GM18873 (cell line): ENCODE data around the gene CMIP.
A peak's percentile ranks its signal among the peaks of the same experiment; 100 is the strongest.

ENCODE experiments used
- ATAC-seq: cut with Tn5 transposase; IDR thresholded peaks from one replicate; pipeline ENCODE4 v1.9.1; 2021; ENCODE audit warnings: mild to moderate bottlenecking, moderate library complexity, moderate number of reproducible peaks; ENCODE audit not compliant: unreplicated experiment, low FRiP score

Gene CMIP

DNA sequence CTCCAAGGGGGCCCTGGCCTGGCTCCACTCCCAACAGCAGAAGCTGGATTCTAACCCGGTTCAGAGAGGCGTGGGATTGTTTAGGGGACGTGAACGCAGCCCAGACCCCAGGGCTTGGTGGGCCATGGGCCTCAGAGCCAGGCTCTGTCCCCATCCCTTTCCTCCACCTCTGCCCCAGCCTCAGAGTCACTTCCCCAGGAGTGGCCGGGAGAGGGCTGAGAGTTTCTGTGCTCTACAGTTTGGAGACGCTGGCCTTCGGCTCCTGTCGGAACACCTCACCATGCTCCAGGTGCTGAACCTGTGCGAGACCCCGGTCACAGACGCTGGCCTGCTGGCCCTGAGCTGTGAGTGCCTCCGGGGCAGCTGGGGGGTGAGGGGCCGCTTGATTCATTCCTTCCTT lies 260.7 kb downstream of the CMIP start:
- ATAC-seq: no peak

DNA sequence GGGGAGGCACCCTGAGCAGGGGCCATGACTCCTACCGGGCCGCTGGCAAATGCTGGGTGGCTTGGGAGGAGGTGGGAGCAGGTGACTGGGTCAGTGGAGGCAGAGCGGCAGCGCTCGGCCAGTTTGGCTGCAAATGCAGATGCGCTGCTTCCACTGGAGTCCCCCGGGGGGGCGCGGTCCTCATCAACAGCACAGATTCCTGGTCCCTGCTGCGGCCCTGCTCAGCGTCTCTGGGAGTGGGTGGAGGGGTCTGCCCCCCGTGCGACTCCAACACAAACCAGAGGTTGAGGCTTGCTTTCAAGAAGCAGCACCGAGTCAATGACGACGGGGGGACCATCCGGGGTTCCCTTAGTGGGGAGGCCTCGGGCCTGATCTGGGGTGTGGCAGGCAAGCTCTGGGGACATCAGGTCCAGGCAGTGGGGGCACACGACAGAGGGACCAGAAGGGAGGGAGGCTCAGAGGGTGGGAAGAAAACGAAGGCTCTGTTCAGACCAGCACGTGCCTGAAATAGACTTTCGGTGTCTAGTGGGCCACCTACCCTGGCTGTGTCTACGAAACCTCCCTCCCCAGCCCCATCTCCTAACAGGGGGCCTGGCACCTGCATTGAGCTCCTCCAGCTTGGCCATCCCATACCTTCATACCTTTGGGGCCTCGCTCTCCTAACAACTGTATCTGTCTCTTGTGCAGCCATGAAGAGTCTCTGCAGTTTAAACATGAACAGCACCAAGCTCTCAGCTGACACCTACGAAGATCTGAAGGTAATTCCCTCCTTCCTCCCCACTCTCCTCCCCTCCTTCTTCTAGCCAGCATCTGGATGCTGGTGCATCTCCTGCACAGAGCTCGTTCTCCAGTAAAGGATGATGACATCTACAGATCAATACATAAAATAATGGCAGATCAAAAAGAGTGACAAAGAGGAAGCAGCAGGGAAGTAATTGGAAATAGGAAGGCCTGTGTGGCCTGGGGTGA lies 262.0 kb downstream of the CMIP start:
- no peak for ATAC-seq

- ATAC-seq: no peak
Observed at GRCh38 chr16:81707411-81708265, 263.0 kb downstream of the CMIP start.

DNA sequence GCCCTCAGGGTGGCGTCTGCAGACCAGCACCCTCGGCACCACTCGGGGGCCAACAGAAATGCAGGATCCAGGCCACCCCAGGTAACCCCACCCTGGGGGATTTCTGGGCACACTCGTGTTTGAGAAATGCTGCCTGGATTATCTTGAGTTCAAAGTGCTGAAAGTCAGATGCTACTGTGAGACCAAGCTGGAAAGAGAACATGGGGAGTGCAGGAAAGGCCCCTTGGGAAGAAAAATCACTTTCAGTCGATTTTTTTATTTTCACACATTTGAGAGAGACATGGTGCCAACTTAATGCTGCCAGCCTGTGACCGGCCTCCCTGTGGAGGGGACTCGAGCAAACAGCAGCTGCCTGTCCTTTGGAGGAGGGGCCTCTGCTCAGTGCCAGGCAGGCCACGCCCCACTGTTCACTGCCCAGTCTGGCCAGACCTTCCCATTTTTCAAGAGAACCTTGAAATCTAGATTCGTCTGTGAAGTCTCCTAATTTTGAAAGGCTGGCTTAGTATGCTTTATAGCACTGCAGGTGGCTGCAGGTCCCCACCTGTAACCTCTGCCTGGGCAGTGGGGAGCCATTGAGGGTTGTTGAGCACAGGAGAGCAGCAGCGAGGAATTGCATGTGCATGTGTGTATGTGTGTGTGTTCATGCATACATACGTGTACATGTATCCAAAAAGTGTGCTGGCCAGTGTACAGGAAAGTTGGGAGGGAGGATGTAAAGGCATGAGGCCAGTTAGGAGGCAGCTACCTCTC lies 263.8 kb downstream of the CMIP start:
- ATAC-seq: no peak

DNA sequence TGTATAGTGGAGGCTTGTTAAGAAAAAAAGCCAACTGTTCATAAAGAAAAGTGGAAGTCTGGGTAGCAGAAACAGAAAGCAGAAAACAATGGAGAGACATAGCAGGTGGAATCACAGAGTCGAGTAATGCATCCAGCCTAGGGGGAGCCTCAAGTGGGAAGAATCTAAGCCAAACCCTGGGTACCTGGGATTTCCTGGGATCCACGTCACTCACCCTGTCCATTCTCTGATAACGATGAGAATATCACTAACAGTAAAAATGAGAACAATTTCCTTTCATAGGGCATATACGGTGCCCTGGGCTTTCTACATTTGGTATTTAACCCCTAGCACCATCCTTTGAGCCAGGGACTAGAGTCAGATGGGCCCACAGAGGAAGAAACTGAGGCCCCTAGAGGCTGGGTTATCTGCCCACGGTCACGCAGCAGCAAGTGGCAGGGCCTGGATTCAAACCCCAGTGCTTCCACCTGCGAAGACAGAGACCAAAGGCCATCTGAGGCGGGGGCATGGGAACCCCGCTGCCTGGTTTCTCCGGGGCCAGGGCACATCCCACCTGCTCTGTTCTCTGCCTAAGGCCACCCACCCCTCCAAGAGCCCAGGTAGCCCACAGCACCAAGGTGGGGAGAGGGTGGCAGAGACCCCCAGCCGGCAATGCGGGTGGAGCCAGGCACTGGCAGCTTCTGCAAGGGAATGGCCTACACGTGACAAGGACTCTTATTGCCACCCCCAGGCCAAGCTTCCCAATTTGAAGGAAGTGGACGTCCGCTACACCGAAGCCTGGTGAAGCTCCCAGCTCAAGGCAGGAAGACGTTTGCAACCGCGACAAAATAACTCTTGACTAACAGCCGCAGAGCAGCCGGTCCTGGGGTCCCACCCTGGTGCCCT lies 264.6 kb downstream of the CMIP start:
- ATAC-seq: no peak

- no peak for ATAC-seq
Observed at GRCh38 chr16:81710044-81710443, 265.4 kb downstream of the CMIP start.

GRCh38 chr16:81710596-81710995 lies 266.0 kb downstream of the CMIP start:
- no peak for ATAC-seq

- no peak for ATAC-seq
Observed at GRCh38 chr16:81711657-81712319, 267.2 kb downstream of the CMIP start.

DNA sequence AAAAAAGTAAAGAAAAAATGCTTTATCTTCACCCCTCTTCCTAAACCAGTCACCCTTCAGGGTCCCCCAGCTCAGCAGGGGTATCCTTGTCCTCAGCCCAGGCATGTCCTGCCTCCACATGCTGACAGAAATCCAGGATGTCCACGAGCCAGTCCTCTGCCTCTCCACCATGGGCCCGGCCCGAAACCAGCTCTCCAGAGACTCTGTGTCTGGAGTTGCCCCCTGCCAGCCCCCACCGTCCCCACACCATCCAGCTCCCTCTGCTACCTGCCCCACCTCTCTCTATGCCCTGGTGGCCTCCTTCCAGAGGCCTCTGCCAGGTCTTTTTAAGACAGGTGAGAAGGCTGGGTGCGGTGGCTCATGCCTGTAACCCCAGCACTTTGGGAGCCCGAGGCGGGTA lies 268.1 kb downstream of the CMIP start:
- no peak for ATAC-seq

- ATAC-seq: no peak
Observed at GRCh38 chr16:81713295-81713772, 268.7 kb downstream of the CMIP start.

- ATAC-seq: no peak
Observed at GRCh38 chr16:81713796-81714195, 269.2 kb downstream of the CMIP start.

GRCh38 chr16:81714583-81714982 lies 270.0 kb downstream of the CMIP start:
- ATAC-seq: no peak

DNA sequence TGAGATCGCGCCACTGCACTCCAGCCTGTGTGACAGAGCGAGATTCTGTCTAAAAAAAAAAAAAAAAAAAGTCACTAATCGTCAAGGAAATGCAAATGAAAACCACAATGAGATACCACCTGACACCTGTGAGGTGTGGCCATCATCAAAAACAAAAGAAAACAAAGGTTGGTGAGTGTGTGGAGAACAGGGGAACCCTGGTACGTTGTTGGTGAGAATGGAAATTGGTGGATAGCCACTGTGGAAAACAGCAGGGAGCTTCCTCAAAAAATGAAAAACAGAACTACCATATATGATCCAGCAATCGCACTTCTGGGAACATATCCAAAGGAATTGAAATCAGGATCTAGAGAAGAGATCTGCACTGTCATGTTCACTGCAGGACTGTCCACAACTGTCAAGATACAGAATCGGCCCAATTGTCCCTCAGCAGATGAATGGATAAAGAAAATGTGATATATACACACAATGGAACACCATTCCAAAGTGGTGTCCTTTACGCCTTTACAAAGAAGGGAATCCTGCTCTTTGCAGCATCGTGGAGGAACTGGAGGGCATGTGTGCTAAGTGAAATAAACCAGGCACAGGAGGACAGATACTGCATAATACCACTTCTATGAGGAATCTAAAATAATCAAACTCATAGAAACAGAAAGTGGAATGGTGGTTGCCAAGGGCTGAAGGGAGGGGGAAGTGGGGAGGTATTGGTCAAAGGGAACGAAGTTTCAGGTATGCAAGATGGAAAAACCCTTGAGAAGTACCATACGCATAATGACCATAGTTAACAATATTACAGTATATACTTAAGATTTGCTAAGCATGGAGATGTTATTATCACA lies 271.0 kb downstream of the CMIP start:
- peak; percentile 64 for ATAC-seq

DNA sequence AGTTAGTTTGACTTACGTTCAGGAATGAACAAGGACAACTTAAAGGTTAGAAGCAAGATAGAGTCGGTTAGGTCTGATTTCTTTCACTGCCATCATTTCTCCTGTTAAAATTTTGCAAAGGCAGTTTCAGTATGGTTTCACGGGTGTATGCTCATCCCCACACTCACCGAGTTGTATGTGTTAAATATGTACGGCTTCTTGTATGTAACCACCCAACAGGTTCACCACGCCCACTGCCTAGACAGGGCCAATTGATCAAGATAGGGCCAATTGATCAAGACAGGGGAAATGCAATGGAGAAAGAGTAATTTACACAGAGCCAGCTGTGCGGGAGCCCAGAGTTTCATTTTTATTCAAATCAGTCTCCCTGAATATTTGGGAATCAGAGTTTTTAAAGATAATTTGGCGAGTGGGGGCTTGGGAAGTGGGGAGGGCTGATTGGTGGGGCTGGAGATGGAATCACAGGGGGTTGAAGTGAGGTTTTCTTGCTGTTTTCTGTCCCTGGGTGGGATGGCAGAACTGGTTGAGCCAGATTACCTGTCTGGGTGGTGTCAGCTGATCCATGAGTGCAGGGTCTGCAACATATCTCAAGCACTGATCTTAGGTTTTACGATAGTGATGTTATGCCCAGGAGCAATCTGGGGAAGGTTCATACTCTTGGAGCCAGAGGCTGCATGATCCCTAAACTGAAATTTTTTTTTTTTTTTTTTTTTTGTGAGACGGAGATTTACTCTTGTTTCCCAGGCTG lies 272.0 kb downstream of the CMIP start:
- peak; percentile 50 for ATAC-seq

GRCh38 chr16:81717662-81718189 lies 273.1 kb downstream of the CMIP start:
- no peak for ATAC-seq

- ATAC-seq: no peak
Observed at GRCh38 chr16:81718637-81719036, 274.0 kb downstream of the CMIP start.

- no peak for ATAC-seq
Observed at GRCh38 chr16:81719993-81720392, 275.4 kb downstream of the CMIP start.
